AG09319 (cell line): ENCODE results near the gene GLYATL3.
A peak's percentile ranks its signal among the peaks of the same experiment; 100 is the strongest.

ENCODE experiments used
- DNase-seq: peaks from one replicate; pipeline ENCODE4 v3.0.0-alpha.2; 2010; ENCODE audit warnings: low read depth; ENCODE audit errors: extremely low read depth
- TF ChIP-seq, protein P1 (sequence below): IDR thresholded peaks from 2 replicates; pipeline ENCODE4 v1.5.1; 2011; ENCODE audit warnings: low read depth, mild to moderate bottlenecking, inconsistent platforms, low read length, moderate library complexity

Gene GLYATL3

DNA sequence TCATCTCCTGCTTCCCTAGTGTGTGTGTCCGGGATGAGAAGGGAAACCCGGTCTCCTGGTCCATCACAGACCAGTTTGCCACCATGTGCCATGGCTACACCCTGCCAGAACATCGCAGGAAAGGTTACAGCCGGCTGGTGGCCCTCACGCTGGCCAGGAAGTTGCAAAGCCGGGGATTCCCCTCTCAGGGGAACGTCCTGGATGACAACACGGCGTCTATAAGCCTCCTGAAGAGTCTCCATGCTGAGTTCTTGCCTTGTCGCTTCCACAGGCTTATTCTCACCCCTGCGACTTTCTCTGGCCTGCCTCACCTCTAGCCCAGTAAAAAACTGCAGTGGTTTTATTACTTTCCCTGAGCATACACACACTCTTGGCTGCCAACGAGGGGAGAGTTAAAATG, 26.9 kb downstream of the GLYATL3 start:
- no peak for DNase-seq
- TF ChIP-seq, protein P1, sequence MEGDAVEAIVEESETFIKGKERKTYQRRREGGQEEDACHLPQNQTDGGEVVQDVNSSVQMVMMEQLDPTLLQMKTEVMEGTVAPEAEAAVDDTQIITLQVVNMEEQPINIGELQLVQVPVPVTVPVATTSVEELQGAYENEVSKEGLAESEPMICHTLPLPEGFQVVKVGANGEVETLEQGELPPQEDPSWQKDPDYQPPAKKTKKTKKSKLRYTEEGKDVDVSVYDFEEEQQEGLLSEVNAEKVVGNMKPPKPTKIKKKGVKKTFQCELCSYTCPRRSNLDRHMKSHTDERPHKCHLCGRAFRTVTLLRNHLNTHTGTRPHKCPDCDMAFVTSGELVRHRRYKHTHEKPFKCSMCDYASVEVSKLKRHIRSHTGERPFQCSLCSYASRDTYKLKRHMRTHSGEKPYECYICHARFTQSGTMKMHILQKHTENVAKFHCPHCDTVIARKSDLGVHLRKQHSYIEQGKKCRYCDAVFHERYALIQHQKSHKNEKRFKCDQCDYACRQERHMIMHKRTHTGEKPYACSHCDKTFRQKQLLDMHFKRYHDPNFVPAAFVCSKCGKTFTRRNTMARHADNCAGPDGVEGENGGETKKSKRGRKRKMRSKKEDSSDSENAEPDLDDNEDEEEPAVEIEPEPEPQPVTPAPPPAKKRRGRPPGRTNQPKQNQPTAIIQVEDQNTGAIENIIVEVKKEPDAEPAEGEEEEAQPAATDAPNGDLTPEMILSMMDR: no peak

DNA sequence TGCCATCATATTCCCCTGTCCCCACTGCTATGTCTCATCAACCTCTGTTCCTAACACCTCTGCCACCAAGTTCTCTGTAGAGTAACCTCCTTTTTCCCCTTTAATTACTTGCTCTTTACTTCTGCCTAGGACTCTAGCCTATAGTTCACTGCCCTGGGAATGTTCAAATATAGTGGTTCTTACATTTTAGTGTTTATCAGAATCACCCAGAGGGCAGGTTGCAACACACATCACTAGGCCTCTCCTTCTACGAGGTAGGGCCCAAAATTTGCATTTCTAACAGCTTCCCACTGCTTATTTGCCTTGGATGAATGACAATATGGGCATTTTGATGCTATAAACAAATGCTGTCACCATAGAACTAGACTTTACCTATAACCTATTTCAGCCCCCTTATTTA, 27.6 kb downstream of the GLYATL3 start:
- TF ChIP-seq, protein P1: no peak
- no peak for DNase-seq

DNA sequence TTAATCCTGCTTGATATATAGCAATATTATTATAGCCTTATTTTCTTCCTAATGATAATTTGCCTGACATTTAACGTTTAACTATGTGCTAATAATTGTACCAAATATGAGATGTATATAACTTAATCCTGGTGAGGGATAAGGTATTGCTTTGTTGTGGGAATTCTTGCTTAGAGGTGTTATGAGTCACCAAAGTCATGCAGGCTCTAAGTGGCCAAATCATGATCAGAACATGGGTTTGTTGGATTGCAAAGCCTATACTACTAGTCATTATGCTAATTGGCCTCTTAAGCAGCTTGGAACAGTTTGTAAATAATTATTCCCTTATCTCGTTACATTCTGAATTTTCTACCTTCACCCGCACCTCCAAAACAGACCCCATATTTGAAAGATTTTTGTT, 28.8 kb downstream of the GLYATL3 start:
- DNase-seq: no peak
- TF ChIP-seq, protein P1: no peak

GRCh38 chr6:49530141-49530776, 30.5 kb downstream of the GLYATL3 start:
- DNase-seq: no peak
- TF ChIP-seq, protein P1: no peak

DNA sequence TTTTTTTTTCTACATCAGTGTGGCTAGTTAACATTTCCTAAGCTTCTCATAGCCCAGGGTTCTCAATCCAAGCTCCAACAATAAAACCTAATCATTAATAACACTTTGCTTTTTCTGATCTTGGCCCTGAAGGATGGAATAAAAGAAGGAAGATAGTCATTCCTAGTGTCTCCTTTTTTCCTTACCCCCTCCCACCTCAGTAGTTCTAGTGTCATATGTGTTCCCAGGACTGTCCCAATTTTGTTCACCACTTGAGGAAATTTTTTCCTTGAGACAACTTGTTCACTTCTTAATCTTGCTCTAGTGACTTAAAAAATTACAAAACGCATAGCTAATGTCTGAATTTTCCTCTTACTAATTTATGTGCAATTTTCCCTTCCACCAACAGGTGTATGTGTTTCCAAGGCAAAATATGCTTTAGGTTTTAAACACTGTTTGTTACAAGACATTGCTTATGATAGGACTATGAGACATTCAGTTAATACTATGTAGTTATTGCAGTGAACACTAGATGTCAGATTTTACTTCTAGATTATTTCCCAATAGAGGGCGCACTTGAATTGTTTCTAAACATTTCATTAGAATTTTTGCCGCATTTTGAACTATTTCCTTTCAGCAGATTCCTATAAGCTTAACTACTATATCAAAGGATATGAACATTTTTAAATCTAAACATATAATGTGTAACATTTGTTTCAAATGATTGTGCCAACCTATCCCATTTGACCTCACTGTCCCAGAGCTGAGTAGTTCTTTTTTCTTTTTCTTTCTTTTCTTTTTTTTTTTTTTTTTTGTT, 32.2 kb downstream of the GLYATL3 start:
- peak; percentile 16 for DNase-seq

GRCh38 chr6:49535795-49536194, 36.1 kb downstream of the GLYATL3 start:
- no peak for DNase-seq
- TF ChIP-seq, protein P1: no peak

More for the DNA sequence above, 32.2 kb downstream of the GLYATL3 start:
- TF ChIP-seq, protein P1: peak; percentile 84

DNA sequence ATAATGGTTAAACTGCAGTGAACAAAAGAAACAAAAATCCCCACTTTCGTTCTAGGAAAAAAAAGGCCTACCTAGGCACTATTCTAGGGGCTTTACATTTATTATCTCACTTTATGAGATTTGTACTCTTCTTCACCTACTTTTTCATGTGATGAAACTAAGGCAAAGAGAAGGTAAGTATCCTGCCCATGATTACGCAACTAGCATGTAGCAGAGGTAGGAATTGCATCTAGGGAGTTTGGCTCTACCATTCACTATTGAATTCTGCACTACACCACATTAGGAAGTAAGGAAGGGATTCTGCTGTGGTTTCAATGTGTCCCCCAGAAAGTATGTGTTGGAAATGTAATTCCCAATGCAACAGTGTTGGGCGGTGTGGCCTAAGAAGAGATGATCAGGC, 39.4 kb downstream of the GLYATL3 start:
- TF ChIP-seq, protein P1: no peak
- no peak for DNase-seq
